HCT116 (cell line): ENCODE data around the gene GNAT1. TPM values are rescaled to one million over a fixed set of nuclear protein-coding genes. Genes with fewer than 3 reads are reported as not detected.

Experiments used
- ATAC-seq: fragments of 200-7000 bp; cut with Tn5 transposase; 2 replicates; pipeline ENCODE4 v1.9.1; 2020; ENCODE audit warnings: mild to moderate bottlenecking, moderate library complexity
- BruUV-seq: library from RNA; stranded (reverse); fragments of 400-500 nt; replicated peaks from 2 replicates; lab custom pipeline; 2021; lab: Mats Ljungman, UMichigan
- CTCF ChIA-PET: fragments of 300-600 bp; sonication (Branson Sonifier 250); formaldehyde crosslinking; loops from one replicate; lab custom pipeline; 2021; ENCODE audit warnings: antibody characterized with exemption; lab: Charles Lee
- POLR2A ChIA-PET: fragments of 300-600, 350-600 bp; sonication (Branson Sonifier 250); formaldehyde crosslinking; loops from one replicate; lab custom pipeline; 2021; ENCODE audit warnings: antibody characterized with exemption; lab: Charles Lee
- RAD21 ChIA-PET, 2 experiments: fragments of 300-600 bp; sonication (Branson Sonifier 250); formaldehyde crosslinking; loops; one replicate each; lab custom pipeline; 2023; ENCODE audit warnings: low total read pairs in 2 of 2; ENCODE audit not compliant: uncharacterized antibody in 2 of 2, unreplicated experiment in 2 of 2, low non-redundant PET in 1 of 2; lab: Charles Lee
- DNase-seq: peaks from one replicate; pipeline ENCODE4 v3.0.0-alpha.2; 2010; ENCODE audit warnings: low read depth, low spot score
- H2AFZ ChIP-seq: fragments of 200-600 bp; shearing (Covaris generic), sonication (generic); 2 replicates; pipeline ENCODE4 v1.6.1; 2017; ENCODE audit warnings: low read depth, mixed run types, mixed read lengths, antibody characterized with exemption, low read length; ENCODE audit not compliant: poor library complexity, severe bottlenecking
- H3K27ac ChIP-seq: 2 replicates; pipeline ENCODE4 v1.5.1; 2012; ENCODE audit warnings: low read depth, low read length
- H3K27me3 ChIP-seq: fragments of 200-600 bp; sonication (generic); 2 replicates; pipeline ENCODE4 v1.6.1; 2016; ENCODE audit warnings: mixed run types, low read length, mixed read lengths; ENCODE audit not compliant: insufficient read depth
- H3K36me3 ChIP-seq, 2 experiments: fragments of 200-500 bp in 1 of 2; fragments of 200-600 bp in 1 of 2; sonication (Bioruptor generic) in 1 of 2; sonication (generic) in 1 of 2; 2 replicates each; pipeline versions ENCODE4 v1.5.1 to v1.6.1; 2014 to 2016; ENCODE audit warnings: low read length in 2 of 2, inconsistent platforms in 1 of 2, mixed read lengths in 1 of 2, mixed run types in 1 of 2; ENCODE audit not compliant: insufficient read depth in 2 of 2, control insufficient read depth in 1 of 2
- H3K4me1 ChIP-seq, 2 experiments: fragments of 200-600 bp in 1 of 2; sonication (generic) in 1 of 2; 2 replicates each; pipeline versions ENCODE4 v1.5.1 to v1.6.1; 2012 to 2017; ENCODE audit warnings: low read length in 2 of 2, inconsistent platforms in 1 of 2, mild to moderate bottlenecking in 1 of 2, mixed read lengths in 1 of 2, mixed run types in 1 of 2, moderate library complexity in 1 of 2; ENCODE audit not compliant: insufficient read depth in 2 of 2, control insufficient read depth in 1 of 2
- H3K4me2 ChIP-seq: fragments of 200-600 bp; sonication (generic); 2 replicates; pipeline ENCODE4 v1.6.1; 2017; ENCODE audit warnings: mixed run types, low read length, mixed read lengths
- H3K4me3 ChIP-seq, 2 experiments: fragments of 200-600 bp in 1 of 2; sonication (generic) in 1 of 2; replicated peaks in 1 of 2; 2 replicates each; pipeline ENCODE4 v1.5.1; 2011 to 2016; ENCODE audit warnings: low read length in 2 of 2, control low read depth in 1 of 2, low read depth in 1 of 2, mild to moderate bottlenecking in 1 of 2, mixed read lengths in 1 of 2, mixed run types in 1 of 2
- H3K79me2 ChIP-seq: fragments of 200-600 bp; sonication (generic); 2 replicates; pipeline ENCODE4 v1.6.1; 2017; ENCODE audit warnings: mild to moderate bottlenecking, mixed run types, low read length, moderate library complexity, mixed read lengths; ENCODE audit not compliant: insufficient read depth
- H3K9ac ChIP-seq: fragments of 200-600 bp; sonication (generic); 2 replicates; pipeline ENCODE4 v1.6.1; 2016; ENCODE audit warnings: low read length, mixed read lengths
- H3K9me2 ChIP-seq: fragments of 200-600 bp; sonication (generic), shearing (Covaris generic); 2 replicates; pipeline ENCODE4 v1.6.1; 2017; ENCODE audit warnings: mixed run types, mild to moderate bottlenecking, moderate library complexity; ENCODE audit not compliant: insufficient read depth
- H3K9me3 ChIP-seq, 2 experiments: fragments of 200-500 bp in 1 of 2; fragments of 200-600 bp in 1 of 2; sonication (Bioruptor generic) in 1 of 2; sonication (generic) in 1 of 2; 2 replicates each; pipeline ENCODE4 v1.6.1; 2014 to 2017; ENCODE audit warnings: low read length in 2 of 2, mixed read lengths in 2 of 2, inconsistent platforms in 1 of 2, low read depth in 1 of 2, mild to moderate bottlenecking in 1 of 2, mixed run types in 1 of 2, moderate library complexity in 1 of 2; ENCODE audit not compliant: control insufficient read depth in 1 of 2, insufficient read depth in 1 of 2
- H4K20me1 ChIP-seq: fragments of 200-600 bp; sonication (generic), shearing (Covaris generic); 2 replicates; pipeline ENCODE4 v1.6.1; 2017; ENCODE audit warnings: mixed run types, mild to moderate bottlenecking, moderate library complexity; ENCODE audit not compliant: insufficient read depth
- ATF3 ChIP-seq: IDR thresholded peaks from 2 replicates; pipeline ENCODE4 v1.6.1; 2012
- CEBPB ChIP-seq: IDR thresholded peaks from 2 replicates; pipeline ENCODE4 v1.6.1; 2012; ENCODE audit warnings: low read depth
- EGR1 ChIP-seq: IDR thresholded peaks from 2 replicates; pipeline ENCODE4 v1.6.1; 2012; ENCODE audit warnings: low read depth
- ELF1 ChIP-seq: IDR thresholded peaks from 2 replicates; pipeline ENCODE4 v1.6.1; 2012; ENCODE audit warnings: low read depth, borderline replicate concordance
- EZH2 ChIP-seq: fragments of 200-600 bp; sonication (generic); IDR thresholded peaks from 2 replicates; pipeline ENCODE4 v1.6.1; 2017; ENCODE audit warnings: antibody characterized with exemption, mixed run types
- EZH2phosphoT487 ChIP-seq: fragments of 200-600 bp; IDR thresholded peaks from 2 replicates; pipeline ENCODE4 v1.6.1; 2018; ENCODE audit warnings: antibody characterized with exemption, borderline replicate concordance
- FOSL1 ChIP-seq: IDR thresholded peaks from 2 replicates; pipeline ENCODE4 v1.6.1; 2012; ENCODE audit warnings: low read depth
- JUND ChIP-seq: IDR thresholded peaks from 2 replicates; pipeline ENCODE4 v1.6.1; 2012
- POLR2A ChIP-seq: IDR thresholded peaks from 2 replicates; pipeline ENCODE4 v1.7.0; 2011; ENCODE audit warnings: borderline replicate concordance; ENCODE audit not compliant: insufficient read depth, insufficient read length; ENCODE audit errors: extremely low read depth
- POLR2AphosphoS5 ChIP-seq: IDR thresholded peaks from 2 replicates; pipeline ENCODE4 v1.6.1; 2011; ENCODE audit warnings: mild to moderate bottlenecking, low read depth, low read length, moderate library complexity
- ZFX ChIP-seq: fragments of 450-650 bp; IDR thresholded peaks from 2 replicates; pipeline ENCODE4 v1.6.1; 2017
- ZNF274 ChIP-seq: fragments of 200-500 bp; sonication (Bioruptor generic); IDR thresholded peaks from 2 replicates; pipeline ENCODE4 v1.6.1; 2014; ENCODE audit warnings: mild to moderate bottlenecking, low read depth, low read length, inconsistent platforms
- intact Hi-C: fragments of 100-400 bp; cut with micrococcal nuclease; formaldehyde crosslinking; loops from 2 replicates; pipeline ENCODE4 v1.10.0; 2022
- total RNA-seq: library from RNA; stranded (reverse); gene quantifications from one replicate; pipeline ENCODE4 v1.2.1, GENCODE V29; 2021; ENCODE audit not compliant: unreplicated experiment
- TF ChIP-seq, protein P1 (sequence below), 3 experiments: fragments of 200-600 bp in 1 of 3; sonication (generic) in 1 of 3; IDR thresholded peaks in 2 of 3; conservative IDR thresholded peaks in 1 of 3; 2 replicates each; pipeline ENCODE4 v1.5.1; 2012 to 2017; ENCODE audit warnings: low read depth in 2 of 3, low read length in 2 of 3, antibody characterized with exemption in 1 of 3, borderline replicate concordance in 1 of 3, control low read depth in 1 of 3, mild to moderate bottlenecking in 1 of 3, mixed read lengths in 1 of 3, mixed run types in 1 of 3, moderate library complexity in 1 of 3; ENCODE audit not compliant: insufficient read depth in 1 of 3
- TF ChIP-seq, protein P2 (sequence below): IDR thresholded peaks from 2 replicates; pipeline ENCODE4 v1.6.1; 2012

GNAT1 gene
- total RNA-seq, 1 experiment from 2014 or later, result not detected

DNA sequence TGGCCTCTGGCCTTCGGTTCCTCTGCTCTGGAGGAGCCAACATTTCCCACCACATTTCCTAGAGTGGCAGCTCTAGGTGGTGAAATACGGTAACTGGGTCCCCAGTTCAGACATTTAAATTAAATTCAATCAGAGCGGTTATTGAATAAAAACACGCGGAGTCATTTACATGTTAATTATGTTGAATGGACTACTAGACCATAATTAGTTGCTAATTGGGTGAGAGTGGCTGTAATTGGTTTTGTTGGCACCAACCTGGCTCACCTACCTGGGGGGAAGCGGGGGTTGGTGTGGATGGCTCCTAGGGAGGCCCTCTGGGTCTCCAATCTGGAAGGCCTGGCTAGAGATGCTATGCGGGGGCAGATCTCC lies 23.6 kb upstream of the GNAT1 start (continued):
- TF ChIP-seq EZH2phosphoT487 (no peak), ZFX (no peak), EZH2 (no peak), POLR2AphosphoS5 (no peak)
- TF ChIP-seq, protein P1, sequence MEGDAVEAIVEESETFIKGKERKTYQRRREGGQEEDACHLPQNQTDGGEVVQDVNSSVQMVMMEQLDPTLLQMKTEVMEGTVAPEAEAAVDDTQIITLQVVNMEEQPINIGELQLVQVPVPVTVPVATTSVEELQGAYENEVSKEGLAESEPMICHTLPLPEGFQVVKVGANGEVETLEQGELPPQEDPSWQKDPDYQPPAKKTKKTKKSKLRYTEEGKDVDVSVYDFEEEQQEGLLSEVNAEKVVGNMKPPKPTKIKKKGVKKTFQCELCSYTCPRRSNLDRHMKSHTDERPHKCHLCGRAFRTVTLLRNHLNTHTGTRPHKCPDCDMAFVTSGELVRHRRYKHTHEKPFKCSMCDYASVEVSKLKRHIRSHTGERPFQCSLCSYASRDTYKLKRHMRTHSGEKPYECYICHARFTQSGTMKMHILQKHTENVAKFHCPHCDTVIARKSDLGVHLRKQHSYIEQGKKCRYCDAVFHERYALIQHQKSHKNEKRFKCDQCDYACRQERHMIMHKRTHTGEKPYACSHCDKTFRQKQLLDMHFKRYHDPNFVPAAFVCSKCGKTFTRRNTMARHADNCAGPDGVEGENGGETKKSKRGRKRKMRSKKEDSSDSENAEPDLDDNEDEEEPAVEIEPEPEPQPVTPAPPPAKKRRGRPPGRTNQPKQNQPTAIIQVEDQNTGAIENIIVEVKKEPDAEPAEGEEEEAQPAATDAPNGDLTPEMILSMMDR (IDR thresholded peaks at IDR 0.05 in 2 of 3, conservative IDR thresholded peaks at IDR 0.05 in 1 of 3; ENCODE audit: borderline replicate concordance in 1 of 3, insufficient read depth in 1 of 3, low read depth in 2 of 3, low read length in 2 of 3), result no peak
- TF ChIP-seq, all 23 proteins: peak for 0

- Histone ChIP-seq H3K4me1 (peaks cover 2 to 44% of the 10 kb centered on the region in 2 experiments; a peak in 3 of 4 replicates), H3K4me2 (no peak overlapping the region), H3K27ac (no peak overlapping the region), H3K36me3 (no peaks in the 10 kb centered on the region), H3K9ac (no peak overlapping the region), H3K9me3 (no peaks in the 10 kb centered on the region), H3K4me3 (no peak overlapping the region), H3K27me3 (no peaks in the 10 kb centered on the region), H4K20me1 (no peaks in the 10 kb centered on the region), H2AFZ (no peak overlapping the region), H3K79me2 (no peaks in the 10 kb centered on the region), H3K9me2 (no peaks in the 10 kb centered on the region)
- ChIA-PET POLR2A (no interaction called here), CTCF (no interaction called here), RAD21 (no interaction called here)
- TF ChIP-seq ZNF274, result no peak
- TF ChIP-seq POLR2AphosphoS5, result no peak
- TF ChIP-seq EZH2phosphoT487, result no peak
- no peak for TF ChIP-seq CEBPB
- TF ChIP-seq EZH2, result no peak
- TF ChIP-seq ELF1, result no peak
- TF ChIP-seq ATF3, result no peak
- TF ChIP-seq POLR2A, result no peak
- TF ChIP-seq FOSL1, result no peak
- no peak for TF ChIP-seq EGR1
- no peak for TF ChIP-seq JUND
- no peak for TF ChIP-seq ZFX
- TF ChIP-seq, protein P2, sequence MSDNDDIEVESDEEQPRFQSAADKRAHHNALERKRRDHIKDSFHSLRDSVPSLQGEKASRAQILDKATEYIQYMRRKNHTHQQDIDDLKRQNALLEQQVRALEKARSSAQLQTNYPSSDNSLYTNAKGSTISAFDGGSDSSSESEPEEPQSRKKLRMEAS, result no peak
- ATAC-seq, result no peak
- no TSS peak for BruUV-seq
- intact Hi-C loops, result no loop called here
- no peak for DNase-seq
These were observed 23.0 kb upstream of the GNAT1 start for GRCh38 chr3:50168388-50168787.
